Activated CD8-positive, alpha-beta T cell treated with anti-CD3 and anti-CD28 coated beads, Interleukin-2, amount 10 ng/mL, durations not matched to agents 7 days and 5 days (primary cell): ENCODE data around the gene QSER1. TPM values are rescaled to one million over a fixed set of nuclear protein-coding genes. Genes with fewer than 3 reads are reported as not detected.
"Not testable (repeated sequence)": the region's sequence is repeated elsewhere in the genome, so short reads cannot be mapped to it uniquely, and the experiment has no call there.

Experiments
- ATAC-seq: fragments of 150-1000 bp; cut with Tn5 transposase; one replicate; pipeline ENCODE4 v1.10.0; 2021; ENCODE audit warnings: moderate library complexity
- CTCF ChIA-PET: fragments of 350-600 bp; sonication (Branson Sonifier 250); formaldehyde crosslinking; loops from one replicate; lab custom pipeline; 2021; ENCODE audit warnings: antibody characterized with exemption; lab: Charles Lee
- POLR2A ChIA-PET: fragments of 350-600 bp; sonication (Branson Sonifier 250); formaldehyde crosslinking; loops from one replicate; lab custom pipeline; 2021; ENCODE audit warnings: antibody characterized with exemption; lab: Charles Lee
- DNase-seq: peaks from one replicate; pipeline ENCODE4 v3.0.0-alpha.2; 2020
- H3K27ac Mint-ChIP-seq: one replicate; pipeline ENCODE4 v1.8.0; 2021; ENCODE audit warnings: mild to moderate bottlenecking, mixed read lengths
- H3K27me3 Mint-ChIP-seq: one replicate; pipeline ENCODE4 v1.8.0; 2021; ENCODE audit warnings: low read depth, mixed read lengths
- H3K36me3 Mint-ChIP-seq: one replicate; pipeline ENCODE4 v1.8.0; 2021; ENCODE audit warnings: low read depth, mixed read lengths
- H3K4me1 Mint-ChIP-seq: one replicate; pipeline ENCODE4 v1.8.0; 2021; ENCODE audit warnings: low read depth, mixed read lengths
- H3K4me3 Mint-ChIP-seq: one replicate; pipeline ENCODE4 v1.8.0; 2021; ENCODE audit warnings: mild to moderate bottlenecking, mixed read lengths
- H3K9me3 Mint-ChIP-seq: one replicate; pipeline ENCODE4 v1.8.0; 2022; ENCODE audit warnings: mixed read lengths; ENCODE audit not compliant: insufficient read depth
- total RNA-seq, 2 experiments: library from RNA; stranded (reverse); gene quantifications; one replicate each; pipeline ENCODE4 v1.2.3, GENCODE V29; 2021

QSER1 gene
- total RNA-seq, 2 experiments from 2014 or later = 7.3 to 7.9 TPM

DNA sequence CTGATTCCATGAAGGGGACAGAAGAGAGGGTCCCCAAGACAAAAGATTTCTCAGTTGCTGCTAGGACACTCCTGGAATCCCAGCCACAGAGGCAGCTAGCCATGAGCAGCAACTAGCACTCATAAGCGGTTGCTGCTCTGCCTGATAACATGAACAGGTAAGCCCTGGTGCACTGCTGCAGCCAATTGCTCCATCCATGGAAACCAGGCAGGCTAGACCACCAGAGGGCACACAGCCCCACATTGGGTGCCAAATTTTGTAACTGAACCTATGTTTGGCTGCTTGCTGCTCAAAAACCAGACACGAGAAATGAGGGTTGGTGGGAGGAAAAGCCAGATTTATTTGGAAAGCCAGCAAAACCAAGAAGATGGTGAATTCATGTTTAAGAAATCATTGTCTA is 21.9 kb upstream of the QSER1 start:
- Mint-ChIP-seq H3K36me3 (no peaks in the 10 kb centered on the region), H3K27me3 (peaks cover 30% of the 10 kb centered on the region), H3K27ac (no peak overlapping the region), H3K4me1 (no peaks in the 10 kb centered on the region), H3K4me3 (no peak overlapping the region), H3K9me3 (no peaks in the 10 kb centered on the region)
- DNase-seq (peak; percentile 43), ATAC-seq (no peak)
- ChIA-PET CTCF (interaction anchor here (1.3 kb wide), 1 partner anchor 29 kb away, joined by 4 read pairs; no protein-coding TSS in a partner anchor), POLR2A (no interaction called here)

DNA sequence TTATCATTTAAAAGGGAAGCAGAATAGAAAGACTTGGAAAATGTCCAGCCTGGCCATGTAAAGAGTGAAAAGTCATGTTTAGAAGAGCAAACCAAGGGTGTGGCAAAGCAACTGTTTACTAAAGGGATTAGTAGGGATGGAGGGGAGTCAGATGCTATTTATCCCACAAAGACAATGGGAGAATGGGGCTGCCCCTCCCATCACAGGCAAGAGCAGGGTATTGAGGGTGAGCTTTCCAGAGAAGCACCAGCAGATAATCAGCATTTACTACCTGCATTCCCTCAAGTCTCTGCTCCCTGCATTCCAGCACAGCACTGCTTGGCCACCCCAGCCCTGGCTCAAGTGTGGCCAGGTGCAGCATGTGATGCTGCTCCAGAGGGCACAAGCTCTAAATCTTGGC is 18.5 kb upstream of the QSER1 start:
- Mint-ChIP-seq H3K36me3 (no peaks in the 10 kb centered on the region), H3K4me1 (no peaks in the 10 kb centered on the region), H3K9me3 (no peaks in the 10 kb centered on the region), H3K27me3 (peaks cover 15% of the 10 kb centered on the region), H3K27ac (no peak overlapping the region), H3K4me3 (no peak overlapping the region)
- ChIA-PET CTCF (interaction anchor here (1.2 kb wide), 2 partner anchors 65 to 191 kb away, joined by 3 read pairs; no protein-coding TSS in a partner anchor), POLR2A (interaction anchor here (0.9 kb wide), 1 partner anchor 16 kb away, joined by 3 read pairs; no protein-coding TSS in a partner anchor)
- ATAC-seq (no peak), DNase-seq (no peak)

DNA sequence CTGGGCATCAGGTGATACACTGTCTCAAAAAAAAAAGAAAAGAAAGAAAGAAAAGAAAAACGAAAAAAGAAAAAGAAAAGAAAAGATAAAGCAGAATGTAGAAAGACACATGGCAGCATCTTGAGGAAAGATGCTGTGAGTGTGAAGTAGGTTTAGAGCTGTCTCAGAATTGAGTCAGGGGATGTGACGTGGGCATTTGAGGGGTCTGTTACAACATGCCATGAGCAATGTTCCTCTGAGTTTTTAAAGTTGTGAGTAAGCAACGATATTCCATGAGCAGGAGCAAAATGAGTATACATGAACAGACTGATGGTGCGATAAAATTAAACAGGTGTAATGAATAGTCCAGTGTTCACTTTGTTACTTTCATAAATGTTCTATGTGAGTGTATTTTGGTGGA is 11.3 kb upstream of the QSER1 start:
- Mint-ChIP-seq H3K9me3 (no peaks in the 10 kb centered on the region), H3K36me3 (no peaks in the 10 kb centered on the region), H3K4me3 (no peak overlapping the region), H3K27ac (no peak overlapping the region), H3K27me3 (peaks cover 11% of the 10 kb centered on the region), H3K4me1 (no peaks in the 10 kb centered on the region)
- POLR2A ChIA-PET = no interaction called here
- ATAC-seq = no peak
- no peak for DNase-seq
- CTCF ChIA-PET = no interaction called here

DNA sequence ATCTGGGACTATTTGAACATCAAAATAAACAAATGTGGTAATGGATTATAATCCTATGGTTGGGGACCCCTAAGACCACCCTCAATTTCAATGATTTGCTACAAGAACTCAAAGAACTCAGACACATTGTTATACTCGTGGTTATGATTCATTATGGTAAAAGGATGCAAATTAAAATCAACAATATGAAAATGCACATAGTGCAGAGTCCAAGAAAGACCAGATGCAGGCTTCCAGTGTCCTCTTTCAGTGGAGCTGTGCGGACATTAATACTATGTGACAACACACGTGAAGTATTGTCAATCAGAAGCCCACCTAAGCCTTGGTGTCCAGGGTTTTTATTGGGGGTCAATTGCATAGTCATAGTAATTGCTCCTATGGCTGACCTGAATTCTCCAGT is 9.2 kb upstream of the QSER1 start:
- no peak for DNase-seq
- no peak overlapping the region for H3K4me3 Mint-ChIP-seq
- peaks cover 10% of the 10 kb centered on the region for H3K27me3 Mint-ChIP-seq
- no peaks in the 10 kb centered on the region for H3K4me1 Mint-ChIP-seq
- H3K27ac Mint-ChIP-seq = no peak overlapping the region
- ChIA-PET POLR2A (no interaction called here), CTCF (interaction anchor here (1.7 kb wide), 1 partner anchor 182 kb away, joined by 5 read pairs; no protein-coding TSS in a partner anchor)
- H3K9me3 Mint-ChIP-seq = no peaks in the 10 kb centered on the region
- H3K36me3 Mint-ChIP-seq = no peaks in the 10 kb centered on the region
- ATAC-seq = no peak

DNA sequence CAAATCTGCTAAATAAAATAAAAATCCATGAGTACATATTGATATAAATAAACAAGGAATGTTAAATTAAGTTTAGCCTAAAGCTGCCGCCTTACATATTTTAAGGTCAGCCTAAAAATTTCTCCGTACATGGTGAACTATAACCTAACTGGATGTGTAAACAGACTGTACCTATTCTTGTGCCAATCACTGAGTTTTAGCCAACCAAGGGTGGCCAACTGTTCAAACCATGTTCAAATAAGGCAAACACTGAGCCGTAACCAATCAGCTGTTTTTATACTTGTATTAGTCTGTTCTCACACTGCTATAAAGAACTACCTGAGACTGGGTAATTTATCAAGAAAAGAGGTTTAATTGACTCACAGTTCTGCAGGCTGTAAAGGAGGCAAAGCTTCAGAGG is 8.6 kb upstream of the QSER1 start:
- DNase-seq (no peak), ATAC-seq (no peak)
- no peak overlapping the region for H3K27ac Mint-ChIP-seq
- H3K36me3 Mint-ChIP-seq = no peaks in the 10 kb centered on the region
- ChIA-PET POLR2A (no interaction called here), CTCF (interaction anchor here (1.7 kb wide), 1 partner anchor 182 kb away, joined by 5 read pairs; no protein-coding TSS in a partner anchor)
- no peaks in the 10 kb centered on the region for H3K4me1 Mint-ChIP-seq
- H3K27me3 Mint-ChIP-seq = peaks cover 10% of the 10 kb centered on the region
- H3K4me3 Mint-ChIP-seq = no peak overlapping the region
- no peaks in the 10 kb centered on the region for H3K9me3 Mint-ChIP-seq

DNA sequence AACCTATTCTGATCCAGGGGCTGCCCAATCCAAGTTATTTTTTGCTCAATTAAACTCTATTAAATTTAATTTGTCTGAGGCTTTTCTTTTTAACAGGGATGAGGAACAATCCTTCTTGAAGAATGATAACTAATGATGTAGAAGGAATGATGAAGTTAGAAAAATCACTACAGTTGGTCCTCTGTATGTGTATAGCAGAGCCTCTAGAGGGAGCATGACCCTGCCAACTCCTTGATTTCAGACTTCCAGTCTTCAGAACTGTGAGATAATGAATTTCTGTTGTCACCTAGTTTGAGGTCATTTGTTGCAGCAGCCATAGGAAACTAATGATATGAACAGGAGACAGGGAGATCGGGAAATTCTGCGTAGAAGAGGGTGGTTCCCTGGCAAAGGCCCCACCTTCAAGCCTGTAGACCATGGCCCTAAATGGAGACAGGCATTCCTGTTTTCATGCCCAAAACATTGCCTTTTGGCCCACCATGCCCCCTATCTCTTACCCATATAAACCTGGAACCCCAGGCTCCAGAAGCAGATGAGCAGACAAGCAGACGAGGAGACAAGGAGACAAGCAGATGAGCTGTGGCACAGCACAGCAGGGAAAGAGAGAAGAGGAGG is 7.7 kb upstream of the QSER1 start:
- ChIA-PET CTCF (interaction anchor here (0.9 kb wide), 1 partner anchor 10 kb away, joined by 3 read pairs; no protein-coding TSS in a partner anchor), POLR2A (no interaction called here)
- no peak for ATAC-seq
- no peaks in the 10 kb centered on the region for H3K36me3 Mint-ChIP-seq
- H3K27ac Mint-ChIP-seq = no peak overlapping the region
- H3K27me3 Mint-ChIP-seq = peaks cover 10% of the 10 kb centered on the region
- no peaks in the 10 kb centered on the region for H3K9me3 Mint-ChIP-seq
- H3K4me3 Mint-ChIP-seq = no peak overlapping the region
- no peaks in the 10 kb centered on the region for H3K4me1 Mint-ChIP-seq
- no peak for DNase-seq

DNA sequence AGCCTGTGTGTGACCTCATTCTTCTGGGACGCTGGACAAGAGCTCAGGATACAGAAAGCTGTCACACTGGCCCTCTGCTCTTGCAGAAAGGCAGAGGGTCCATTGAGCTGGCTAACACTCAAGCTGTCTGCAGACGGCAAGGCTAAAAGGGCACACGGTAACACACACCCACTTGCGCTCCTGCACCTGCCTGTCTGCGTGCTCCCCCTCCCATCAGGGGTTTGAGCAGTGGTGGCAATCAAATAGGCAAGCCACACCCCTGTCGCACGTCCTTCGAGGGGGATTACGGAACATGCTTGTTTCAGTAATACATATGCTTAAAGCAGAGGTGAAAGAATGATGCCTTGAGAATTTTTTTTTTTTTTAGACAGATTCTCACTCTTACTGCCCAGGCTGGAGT is 7.1 kb upstream of the QSER1 start:
- H3K4me1 Mint-ChIP-seq = no peaks in the 10 kb centered on the region
- DNase-seq (no peak), ATAC-seq (no peak)
- no peaks in the 10 kb centered on the region for H3K36me3 Mint-ChIP-seq
- ChIA-PET POLR2A (no interaction called here), CTCF (interaction anchor here (0.9 kb wide), 1 partner anchor 9 kb away, joined by 3 read pairs; no protein-coding TSS in a partner anchor)
- no peaks in the 10 kb centered on the region for H3K9me3 Mint-ChIP-seq
- no peak overlapping the region for H3K27ac Mint-ChIP-seq
- H3K4me3 Mint-ChIP-seq = no peak overlapping the region
- peaks cover 12% of the 10 kb centered on the region for H3K27me3 Mint-ChIP-seq

DNA sequence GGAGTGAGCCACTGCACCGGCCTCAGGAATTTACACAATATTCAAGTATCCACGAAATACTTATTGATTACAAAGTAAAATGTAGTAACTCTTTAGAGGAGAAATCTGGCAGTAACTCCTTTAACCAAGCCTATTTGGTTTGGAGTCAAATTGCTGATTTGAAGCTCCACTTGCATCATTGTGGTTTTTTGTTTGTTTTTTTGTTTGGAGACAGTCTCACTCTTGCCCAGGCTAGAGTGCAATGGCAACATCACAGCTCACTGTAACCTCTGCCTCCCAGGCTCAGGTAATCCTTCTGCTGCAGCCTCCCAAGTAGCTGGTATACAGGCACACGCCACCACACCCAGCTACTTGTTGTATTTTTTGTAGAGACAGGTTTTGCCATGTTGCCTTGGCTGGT is 6.4 kb upstream of the QSER1 start:
- H3K4me3 Mint-ChIP-seq = no peak overlapping the region
- POLR2A ChIA-PET = no interaction called here
- no peaks in the 10 kb centered on the region for H3K4me1 Mint-ChIP-seq
- H3K9me3 Mint-ChIP-seq = no peaks in the 10 kb centered on the region
- CTCF ChIA-PET = interaction anchor here (0.8 to 0.9 kb wide), 2 partner anchors 19 to 77 kb away, joined by 3 to 4 read pairs; no protein-coding TSS in a partner anchor
- peaks cover 15% of the 10 kb centered on the region for H3K27me3 Mint-ChIP-seq
- H3K27ac Mint-ChIP-seq = no peak overlapping the region
- DNase-seq (no peak), ATAC-seq (no peak)
- no peaks in the 10 kb centered on the region for H3K36me3 Mint-ChIP-seq

DNA sequence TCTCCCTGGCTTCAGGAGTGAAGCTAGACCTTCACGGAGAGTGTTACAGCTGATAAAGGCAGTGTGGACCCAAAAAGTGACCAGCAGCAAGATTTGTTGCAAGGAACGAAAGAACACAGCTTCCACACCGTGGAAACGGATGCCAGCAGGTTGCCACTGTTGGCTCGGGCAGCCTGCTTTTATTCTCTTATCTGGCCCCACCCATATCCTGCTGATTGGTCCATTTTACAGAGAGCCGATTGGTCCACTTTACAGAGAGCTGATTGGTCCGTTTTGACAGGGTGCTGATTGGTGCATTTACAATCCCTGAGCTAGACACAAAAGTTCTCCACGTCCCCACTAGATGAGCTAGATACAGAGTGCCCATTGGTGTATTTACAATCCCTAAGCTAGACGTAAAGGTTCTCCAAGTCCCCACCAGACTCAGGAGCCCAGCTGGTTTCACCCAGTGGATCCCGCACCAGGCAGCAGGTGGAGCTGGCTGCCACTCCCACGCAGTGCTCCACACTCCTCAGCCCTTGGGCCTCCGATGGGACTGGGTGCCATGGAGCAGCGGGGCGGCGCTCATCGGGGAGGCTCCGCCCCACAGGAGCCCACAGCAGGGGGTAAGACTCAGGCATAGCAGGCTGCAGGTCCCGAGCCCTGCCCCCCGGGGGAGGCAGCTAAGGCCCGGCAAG is 4.8 kb upstream of the QSER1 start:
- H3K4me1 Mint-ChIP-seq, POLR2A ChIA-PET, DNase-seq, H3K36me3 Mint-ChIP-seq, ATAC-seq, H3K4me3 Mint-ChIP-seq, H3K9me3 Mint-ChIP-seq, H3K27ac Mint-ChIP-seq: not testable (repeated sequence)
- H3K27me3 Mint-ChIP-seq = peaks cover 17% of the 10 kb centered on the region
- CTCF ChIA-PET = interaction anchor here (1.4 to 1.5 kb wide), 2 partner anchors 10 to 1473 kb away, joined by 3 read pairs; no protein-coding TSS in a partner anchor

DNA sequence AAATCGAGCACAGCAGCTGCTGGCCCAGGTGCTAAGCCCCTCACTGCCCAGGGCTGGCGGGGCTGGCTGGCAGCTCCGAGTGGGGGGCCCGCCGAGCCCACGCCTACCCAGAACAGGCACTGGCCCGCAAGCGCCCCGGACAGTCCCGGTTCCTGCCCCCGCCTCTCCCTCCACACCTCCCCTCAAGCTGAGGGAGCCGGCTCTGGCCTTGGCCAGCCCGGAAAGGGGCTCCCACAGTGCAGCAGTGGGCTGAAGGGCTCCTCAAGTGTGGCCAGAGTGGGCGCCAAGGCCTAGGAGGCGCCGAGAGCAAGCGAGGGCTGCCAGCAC is 4.3 kb upstream of the QSER1 start:
- H3K4me3 Mint-ChIP-seq, DNase-seq, POLR2A ChIA-PET, H3K36me3 Mint-ChIP-seq, ATAC-seq, H3K9me3 Mint-ChIP-seq, H3K4me1 Mint-ChIP-seq, H3K27ac Mint-ChIP-seq: not testable (repeated sequence)
- CTCF ChIA-PET = interaction anchor here (1.5 kb wide), 1 partner anchor 11 kb away, joined by 3 read pairs; no protein-coding TSS in a partner anchor
- H3K27me3 Mint-ChIP-seq = peaks cover 14% of the 10 kb centered on the region

DNA sequence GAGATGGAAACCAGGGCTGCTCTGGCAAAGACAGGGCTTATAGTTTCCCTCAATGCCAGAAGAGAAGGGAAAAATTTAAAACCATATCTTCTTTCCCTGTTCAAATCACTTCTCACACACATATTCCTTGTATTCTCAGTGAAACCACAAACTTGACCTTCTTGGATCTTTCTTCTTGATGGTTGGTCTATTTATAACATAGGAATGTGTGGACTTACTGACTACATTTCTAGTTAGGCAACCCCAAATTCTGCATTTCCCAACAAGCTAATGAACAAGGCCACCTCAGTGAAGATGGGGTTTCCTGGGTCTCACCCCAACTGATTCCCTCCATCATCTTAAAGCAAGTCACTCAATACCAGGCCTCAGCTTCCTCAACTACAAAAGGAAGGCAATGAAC is 3.8 kb upstream of the QSER1 start:
- ChIA-PET POLR2A (no interaction called here), CTCF (interaction anchor here (1.5 kb wide), 1 partner anchor 11 kb away, joined by 3 read pairs; no protein-coding TSS in a partner anchor)
- Mint-ChIP-seq H3K27ac (no peak overlapping the region), H3K4me1 (peaks cover 7% of the 10 kb centered on the region), H3K4me3 (no peak overlapping the region), H3K36me3 (no peaks in the 10 kb centered on the region), H3K9me3 (no peaks in the 10 kb centered on the region), H3K27me3 (peaks cover 14% of the 10 kb centered on the region)
- no peak for ATAC-seq
- no peak for DNase-seq
